ENCODE measurements around the gene CEL. TPM values are rescaled to one million over a fixed set of nuclear protein-coding genes. Genes with fewer than 3 reads are reported as not detected.

CEL gene
- 0.20 and 0.37 TPM in 2 replicates for total RNA-seq

DNA sequence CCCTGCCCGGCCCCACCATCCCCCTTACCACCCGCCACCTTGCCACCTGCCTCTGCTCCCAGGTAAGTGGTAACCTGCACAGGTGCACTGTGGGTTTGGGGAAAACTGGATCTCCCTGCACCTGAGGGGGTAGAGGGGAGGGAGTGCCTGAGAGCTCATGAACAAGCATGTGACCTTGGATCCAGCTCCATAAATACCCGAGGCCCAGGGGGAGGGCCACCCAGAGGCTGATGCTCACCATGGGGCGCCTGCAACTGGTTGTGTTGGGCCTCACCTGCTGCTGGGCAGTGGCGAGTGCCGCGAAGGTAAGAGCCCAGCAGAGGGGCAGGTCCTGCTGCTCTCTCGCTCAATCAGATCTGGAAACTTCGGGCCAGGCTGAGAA, at the start of gene CEL:
Gene CEL, plus strand, starts transcription at position 218 of the 382 bp plus-strand sequence. Its CDS starts 22 bp downstream, at position 240.

DNA sequence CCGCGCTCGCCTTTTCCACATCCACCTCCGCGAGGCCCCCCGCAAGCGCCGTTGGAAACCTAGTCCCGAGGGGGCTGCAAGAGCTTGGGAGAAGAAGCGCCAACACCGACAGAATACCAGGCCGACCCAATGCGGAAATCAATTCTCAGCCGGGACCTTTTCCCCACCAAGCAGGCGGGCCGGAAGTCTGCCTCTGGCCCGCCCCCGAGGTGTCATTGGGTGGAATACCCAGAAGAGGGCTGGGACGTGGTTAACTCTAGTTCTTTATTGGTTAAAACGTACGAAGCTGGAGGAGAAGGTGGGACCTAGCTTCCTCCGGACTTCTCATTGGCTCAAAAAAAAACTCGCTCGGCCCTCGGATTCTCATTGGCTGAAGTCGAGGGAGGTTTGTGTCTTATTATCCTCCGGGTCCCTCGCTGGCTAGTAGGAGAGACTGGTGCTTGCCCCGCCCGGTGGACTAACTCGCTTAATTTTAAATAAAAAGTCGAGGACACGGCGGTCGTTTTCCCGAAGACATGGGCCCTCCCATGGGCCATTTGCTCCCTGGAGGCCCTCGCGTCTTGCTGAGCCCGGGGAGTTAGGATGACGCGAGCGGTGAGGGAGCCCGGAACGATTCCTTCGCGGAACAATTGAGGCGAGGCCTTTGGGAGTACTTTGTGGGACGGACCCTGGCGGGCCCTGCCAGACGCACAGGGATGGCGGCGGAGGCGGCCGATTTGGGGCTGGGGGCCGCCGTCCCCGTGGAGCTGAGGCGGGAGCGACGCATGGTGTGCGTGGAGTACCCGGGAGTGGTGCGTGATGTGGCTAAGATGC, 31.3 kb upstream of the CEL start, which contains the start of gene GTF3C5:
Gene GTF3C5, plus strand, starts transcription at position 681 of the 813 bp plus-strand sequence. Its CDS starts 15 bp downstream, at position 696.

Small RNA genes within 50 kb of the gene (small RNA-seq; reads per million reads assigned to genes)
- gene MIR6877 = 3.1 reads per million, percentile 88 among the genes with 10 or more reads in this experiment

Other genes starting within 250 kb of the CEL start
- 0.73 and 0.78 TPM in 2 replicates for gene AK8, start 183.7 kb upstream of the CEL start, total RNA-seq
- 2.3 and 3.3 TPM in 2 replicates for gene SPACA9, start 183.1 kb upstream of the CEL start, total RNA-seq
- gene TSC1, start 117.4 kb upstream of the CEL start, total RNA-seq = 51.4 and 61.4 TPM in 2 replicates
- gene GFI1B, start 83.3 kb upstream of the CEL start, total RNA-seq = not detected in 2 replicates
- 37.8 and 50.4 TPM in 2 replicates for gene GTF3C5, start 31.0 kb upstream of the CEL start, total RNA-seq
- 19.9 and 21.7 TPM in 2 replicates for gene RALGDS, start 59.3 kb downstream of the CEL start, total RNA-seq
- gene GBGT1, start 101.9 kb downstream of the CEL start, total RNA-seq = 1.8 TPM in 2 replicates
- gene OBP2B, start 147.3 kb downstream of the CEL start, total RNA-seq = not detected in 2 replicates
- gene ABO, start 213.2 kb downstream of the CEL start, total RNA-seq = not detected in 2 replicates

Data from subcutaneous preadipocyte (primary cell).